HEK293 (cell line): ENCODE measurements around the gene DYNLT4.

Experiments used
- HOXA7 ChIP-seq: sonication (generic); formaldehyde crosslinking; IDR thresholded peaks from 2 replicates; pipeline ENCODE4 v1.8.1; 2022; ENCODE audit warnings: missing genetic modification reagents, borderline replicate concordance
- MZF1 ChIP-seq: fragments of 450-650 bp; formaldehyde crosslinking; IDR thresholded peaks from 2 replicates; pipeline ENCODE4 v1.5.1; 2017; ENCODE audit warnings: missing biosample characterization, missing genetic modification characterization, borderline replicate concordance
- REPIN1 ChIP-seq: fragments of 450-650 bp; formaldehyde crosslinking; IDR thresholded peaks from 2 replicates; pipeline ENCODE4 v1.5.1; 2017; ENCODE audit warnings: missing biosample characterization, missing genetic modification characterization, low read depth
- YY1 ChIP-seq: fragments of 450-650 bp; formaldehyde crosslinking; IDR thresholded peaks from 2 replicates; pipeline ENCODE4 v1.5.1; 2018; ENCODE audit warnings: missing biosample characterization, missing genetic modification characterization
- ZFP41 ChIP-seq: fragments of 450-650 bp; formaldehyde crosslinking; IDR thresholded peaks from 2 replicates; pipeline ENCODE4 v1.5.1; 2016; ENCODE audit warnings: missing biosample characterization, missing genetic modification characterization, borderline replicate concordance
- ZNF10 ChIP-seq: fragments of 450-650 bp; formaldehyde crosslinking; IDR thresholded peaks from 2 replicates; pipeline ENCODE4 v1.5.1; 2017; ENCODE audit warnings: missing biosample characterization, missing genetic modification characterization
- ZNF24 ChIP-seq: fragments of 450-650 bp; formaldehyde crosslinking; IDR thresholded peaks from 2 replicates; pipeline ENCODE4 v1.5.1; 2016; ENCODE audit warnings: missing biosample characterization, missing genetic modification characterization
- ZNF621 ChIP-seq: fragments of 450-650 bp; formaldehyde crosslinking; IDR thresholded peaks from 2 replicates; pipeline ENCODE4 v1.5.1; 2017; ENCODE audit warnings: missing biosample characterization, missing genetic modification characterization
- ZNF639 ChIP-seq: fragments of 450-650 bp; formaldehyde crosslinking; IDR thresholded peaks from 2 replicates; pipeline ENCODE4 v1.5.1; 2016; ENCODE audit warnings: missing biosample characterization, missing genetic modification characterization
- TF ChIP-seq, protein P1 (sequence below): fragments of 450-650 bp; formaldehyde crosslinking; IDR thresholded peaks from 2 replicates; pipeline ENCODE4 v1.5.1; 2016; ENCODE audit warnings: missing biosample characterization, missing genetic modification characterization
- TF ChIP-seq, protein P2 (sequence below): fragments of 450-650 bp; formaldehyde crosslinking; IDR thresholded peaks from 2 replicates; pipeline ENCODE4 v1.5.1; 2017; ENCODE audit warnings: missing biosample characterization, missing genetic modification characterization

- TF ChIP-seq, protein P1, sequence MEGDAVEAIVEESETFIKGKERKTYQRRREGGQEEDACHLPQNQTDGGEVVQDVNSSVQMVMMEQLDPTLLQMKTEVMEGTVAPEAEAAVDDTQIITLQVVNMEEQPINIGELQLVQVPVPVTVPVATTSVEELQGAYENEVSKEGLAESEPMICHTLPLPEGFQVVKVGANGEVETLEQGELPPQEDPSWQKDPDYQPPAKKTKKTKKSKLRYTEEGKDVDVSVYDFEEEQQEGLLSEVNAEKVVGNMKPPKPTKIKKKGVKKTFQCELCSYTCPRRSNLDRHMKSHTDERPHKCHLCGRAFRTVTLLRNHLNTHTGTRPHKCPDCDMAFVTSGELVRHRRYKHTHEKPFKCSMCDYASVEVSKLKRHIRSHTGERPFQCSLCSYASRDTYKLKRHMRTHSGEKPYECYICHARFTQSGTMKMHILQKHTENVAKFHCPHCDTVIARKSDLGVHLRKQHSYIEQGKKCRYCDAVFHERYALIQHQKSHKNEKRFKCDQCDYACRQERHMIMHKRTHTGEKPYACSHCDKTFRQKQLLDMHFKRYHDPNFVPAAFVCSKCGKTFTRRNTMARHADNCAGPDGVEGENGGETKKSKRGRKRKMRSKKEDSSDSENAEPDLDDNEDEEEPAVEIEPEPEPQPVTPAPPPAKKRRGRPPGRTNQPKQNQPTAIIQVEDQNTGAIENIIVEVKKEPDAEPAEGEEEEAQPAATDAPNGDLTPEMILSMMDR (tag by site-specific recombination) = no peak
- no peak for TF ChIP-seq HOXA7 (CRISPR knock-in tag)
- TF ChIP-seq REPIN1 (tag by site-specific recombination) = no peak
- TF ChIP-seq ZFP41 (tag by site-specific recombination) = no peak
- TF ChIP-seq YY1 (tag by site-specific recombination) = no peak
- TF ChIP-seq ZNF24 (tag by site-specific recombination) = no peak
- no peak for TF ChIP-seq ZNF639
- TF ChIP-seq ZNF10 = no peak
- TF ChIP-seq, protein P2, sequence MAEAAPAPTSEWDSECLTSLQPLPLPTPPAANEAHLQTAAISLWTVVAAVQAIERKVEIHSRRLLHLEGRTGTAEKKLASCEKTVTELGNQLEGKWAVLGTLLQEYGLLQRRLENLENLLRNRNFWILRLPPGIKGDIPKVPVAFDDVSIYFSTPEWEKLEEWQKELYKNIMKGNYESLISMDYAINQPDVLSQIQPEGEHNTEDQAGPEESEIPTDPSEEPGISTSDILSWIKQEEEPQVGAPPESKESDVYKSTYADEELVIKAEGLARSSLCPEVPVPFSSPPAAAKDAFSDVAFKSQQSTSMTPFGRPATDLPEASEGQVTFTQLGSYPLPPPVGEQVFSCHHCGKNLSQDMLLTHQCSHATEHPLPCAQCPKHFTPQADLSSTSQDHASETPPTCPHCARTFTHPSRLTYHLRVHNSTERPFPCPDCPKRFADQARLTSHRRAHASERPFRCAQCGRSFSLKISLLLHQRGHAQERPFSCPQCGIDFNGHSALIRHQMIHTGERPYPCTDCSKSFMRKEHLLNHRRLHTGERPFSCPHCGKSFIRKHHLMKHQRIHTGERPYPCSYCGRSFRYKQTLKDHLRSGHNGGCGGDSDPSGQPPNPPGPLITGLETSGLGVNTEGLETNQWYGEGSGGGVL (tag by site-specific recombination) = no peak
- TF ChIP-seq MZF1 (tag by site-specific recombination) = no peak
- no peak for TF ChIP-seq ZNF621 (tag by site-specific recombination)
Measured at GRCh38 chr1:44829506-44830384, 22.6 kb upstream of the DYNLT4 start.
